BE2C (cell line): ENCODE results near the gene ELOVL5.

Experiments used
- DNase-seq: peaks from one replicate; pipeline ENCODE4 v3.0.0-alpha.2; 2020
- H3K27me3 ChIP-seq: fragments of 250-450 bp; sonication (Bioruptor Pico); 2 replicates; pipeline ENCODE4 v1.5.1; 2020; ENCODE audit warnings: mild to moderate bottlenecking
- H3K36me3 ChIP-seq: fragments of 250-450 bp; sonication (Bioruptor Pico); 2 replicates; pipeline ENCODE4 v1.5.1; 2020; ENCODE audit warnings: mild to moderate bottlenecking
- H3K4me1 ChIP-seq: fragments of 250-450 bp; sonication (Bioruptor Pico); 2 replicates; pipeline ENCODE4 v1.5.1; 2020
- H3K4me3 ChIP-seq: 2 replicates; pipeline ENCODE4 v1.5.1; 2011; ENCODE audit warnings: low read depth, low read length
- H3K9me3 ChIP-seq: fragments of 250-450 bp; sonication (Bioruptor Pico); 2 replicates; pipeline ENCODE4 v1.5.1; 2020
- CTCF ChIP-seq: IDR thresholded peaks from 2 replicates; pipeline ENCODE4 v1.5.1; 2012; ENCODE audit warnings: mild to moderate bottlenecking, low read depth, low read length

ELOVL5 gene

GRCh38 chr6:53336070-53336469 lies 12.7 kb downstream of the ELOVL5 start:
- Histone ChIP-seq H3K4me1 (no peaks in the 10 kb centered on the region), H3K27me3 (no peaks in the 10 kb centered on the region), H3K9me3 (no peaks in the 10 kb centered on the region), H3K4me3 (no peak overlapping the region), H3K36me3 (peaks cover 17% of the 10 kb centered on the region)
- no peak for TF ChIP-seq CTCF
- no peak for DNase-seq

GRCh38 chr6:53335224-53335994 lies 13.3 kb downstream of the ELOVL5 start:
- H3K36me3 ChIP-seq = peaks cover 17% of the 10 kb centered on the region
- no peak for TF ChIP-seq CTCF
- no peak for DNase-seq
- no peaks in the 10 kb centered on the region for H3K27me3 ChIP-seq
- no peaks in the 10 kb centered on the region for H3K9me3 ChIP-seq
- no peak overlapping the region for H3K4me3 ChIP-seq
- no peaks in the 10 kb centered on the region for H3K4me1 ChIP-seq

DNA sequence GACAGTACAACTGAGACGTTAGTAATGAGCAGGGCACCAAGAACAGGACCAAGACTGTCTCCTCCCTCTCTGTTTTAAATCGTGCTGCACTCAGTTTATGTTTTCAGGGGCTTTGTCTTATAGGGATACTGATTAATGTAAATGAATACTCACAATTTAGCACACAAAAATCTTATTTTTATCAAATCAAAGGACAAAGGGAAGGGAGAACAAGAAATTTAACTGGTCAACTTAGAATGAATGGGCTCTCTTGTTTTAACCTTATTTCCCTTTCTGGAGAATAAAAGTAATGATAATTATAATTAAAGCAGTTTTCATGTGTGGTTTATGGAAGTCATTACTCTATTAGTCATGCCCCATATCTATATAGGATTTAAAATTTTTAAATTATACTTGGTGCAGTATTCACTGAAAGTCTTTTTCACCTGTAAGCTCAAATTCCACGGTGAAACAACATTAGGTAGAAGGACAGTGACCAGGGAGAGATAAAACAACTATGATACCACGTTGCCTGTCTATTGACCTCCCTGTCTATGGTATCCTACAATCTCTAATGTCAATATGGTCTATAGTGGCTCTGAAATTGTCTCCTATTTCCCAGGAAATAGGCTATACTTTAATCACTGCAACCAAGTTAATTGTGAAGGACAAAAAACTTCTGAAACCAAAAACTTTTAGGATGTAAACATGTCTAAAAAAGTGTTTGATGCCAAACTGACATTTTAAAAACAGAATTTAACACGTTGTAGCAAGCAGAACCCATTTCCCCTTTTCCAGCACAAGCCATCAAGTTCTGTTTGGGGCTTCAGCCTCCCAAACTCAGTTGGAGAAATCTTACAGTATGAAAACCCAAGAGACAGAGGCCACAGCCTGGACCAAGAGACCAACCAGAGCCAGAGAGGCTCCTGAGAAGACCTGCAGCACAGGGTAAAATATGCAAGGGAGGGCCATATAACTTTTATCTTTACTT lies 15.0 kb downstream of the ELOVL5 start:
- Histone ChIP-seq H3K4me3 (no peak overlapping the region), H3K27me3 (no peaks in the 10 kb centered on the region), H3K4me1 (no peaks in the 10 kb centered on the region), H3K36me3 (peaks cover 17% of the 10 kb centered on the region), H3K9me3 (no peaks in the 10 kb centered on the region)
- DNase-seq = no peak
- TF ChIP-seq CTCF = no peak

DNA sequence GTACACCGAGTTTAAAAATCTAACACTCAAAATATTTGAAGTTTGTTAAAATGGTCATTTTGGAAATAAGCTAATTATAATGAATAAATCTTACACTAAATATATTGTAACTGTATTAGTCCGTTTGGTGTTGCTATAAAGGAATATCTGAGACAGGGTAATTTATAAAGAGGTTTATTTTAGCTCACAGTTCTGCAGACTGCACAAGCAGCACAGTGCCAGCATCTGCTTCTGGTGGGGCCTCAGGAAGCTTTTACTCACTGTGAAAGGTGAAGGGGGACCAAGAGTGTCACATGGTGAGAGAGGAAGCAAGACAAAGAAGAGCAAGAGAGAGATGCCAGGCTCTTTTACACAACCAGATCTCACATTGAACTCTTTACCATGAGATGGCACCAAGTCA lies 17.1 kb downstream of the ELOVL5 start:
- no peaks in the 10 kb centered on the region for H3K27me3 ChIP-seq
- no peak for TF ChIP-seq CTCF
- DNase-seq = no peak
- peaks cover 4% of the 10 kb centered on the region for H3K36me3 ChIP-seq
- no peaks in the 10 kb centered on the region for H3K9me3 ChIP-seq
- peaks cover 5% of the 10 kb centered on the region; the same call in 1 of the 2 replicates for H3K4me1 ChIP-seq
- H3K4me3 ChIP-seq = no peak overlapping the region

GRCh38 chr6:53330137-53330536 lies 18.6 kb downstream of the ELOVL5 start:
- Histone ChIP-seq H3K9me3 (no peaks in the 10 kb centered on the region), H3K4me3 (no peak overlapping the region), H3K4me1 (peaks cover 5% of the 10 kb centered on the region; the same call in 1 of the 2 replicates), H3K36me3 (0 out of 2 replicates have a peak, but pooled peaks cover 3% of the 10 kb centered on the region), H3K27me3 (no peaks in the 10 kb centered on the region)
- no peak for TF ChIP-seq CTCF
- no peak for DNase-seq
